GM19372 (cell line): ENCODE data around the gene C3orf85.
"Not testable (repeated sequence)": the region's sequence is repeated elsewhere in the genome, so short reads cannot be mapped to it uniquely, and the experiment has no call there.

ENCODE experiments used
- ATAC-seq: cut with Tn5 transposase; IDR thresholded peaks from one replicate; pipeline ENCODE4 v1.9.1; 2021; ENCODE audit warnings: mild to moderate bottlenecking, low read depth, moderate library complexity; ENCODE audit not compliant: unreplicated experiment

C3orf85 gene

GRCh38 chr3:109136523-109136922, at the start of gene C3orf85:
Gene C3orf85, plus strand, starts transcription at chr3:109136719. Its CDS starts 129 bp downstream, at chr3:109136848.
- ATAC-seq, result no peak

- no peak for ATAC-seq
Measured at GRCh38 chr3:109089265-109089664, 47.3 kb upstream of the C3orf85 start.

- no peak for ATAC-seq
Measured at GRCh38 chr3:109091846-109092245, 44.7 kb upstream of the C3orf85 start.

GRCh38 chr3:109093561-109093960, 43.0 kb upstream of the C3orf85 start:
- no peak for ATAC-seq

GRCh38 chr3:109095166-109095565, 41.4 kb upstream of the C3orf85 start:
- no peak for ATAC-seq

- no peak for ATAC-seq
Measured at GRCh38 chr3:109098079-109098644, 38.4 kb upstream of the C3orf85 start.

GRCh38 chr3:109109574-109109973, 26.9 kb upstream of the C3orf85 start:
- no peak for ATAC-seq

- no peak for ATAC-seq
Measured at GRCh38 chr3:109112946-109113760, 23.4 kb upstream of the C3orf85 start.

- no peak for ATAC-seq
Measured at GRCh38 chr3:109114746-109115145, 21.8 kb upstream of the C3orf85 start.

GRCh38 chr3:109115451-109115850, 21.1 kb upstream of the C3orf85 start:
- no peak for ATAC-seq

GRCh38 chr3:109116031-109116430, 20.5 kb upstream of the C3orf85 start:
- ATAC-seq, result no peak

- no peak for ATAC-seq
Measured at GRCh38 chr3:109117939-109118338, 18.6 kb upstream of the C3orf85 start, which contains the start of gene MORC1. Gene MORC1, minus strand, starts transcription at chr3:109118134. Its CDS starts 75 bp downstream, at chr3:109118059.

GRCh38 chr3:109118584-109118983, 17.9 kb upstream of the C3orf85 start:
- ATAC-seq, result no peak

- ATAC-seq, result no peak
Measured at GRCh38 chr3:109122690-109123089, 13.8 kb upstream of the C3orf85 start.

GRCh38 chr3:109125902-109126301, 10.6 kb upstream of the C3orf85 start:
- no peak for ATAC-seq

GRCh38 chr3:109127553-109127952, 9.0 kb upstream of the C3orf85 start:
- ATAC-seq, result no peak

- no peak for ATAC-seq
Measured at GRCh38 chr3:109131276-109131675, 5.2 kb upstream of the C3orf85 start.

- no peak for ATAC-seq
Measured at GRCh38 chr3:109132801-109133473, 3.6 kb upstream of the C3orf85 start.

- not testable (repeated sequence) for ATAC-seq
Measured at GRCh38 chr3:109133474-109133816, 3.1 kb upstream of the C3orf85 start.

- no peak for ATAC-seq
Measured at GRCh38 chr3:109137761-109138160, 1.2 kb downstream of the C3orf85 start.

- ATAC-seq, result no peak
Measured at GRCh38 chr3:109140318-109140717, 3.8 kb downstream of the C3orf85 start.
